Germinal center (tissue), 1 donor: ENCODE results near the gene REL.
"Not testable (repeated sequence)": the region's sequence is repeated elsewhere in the genome, so short reads cannot be mapped to it uniquely, and the experiment has no call there.

Experiments used
- DNase-seq: peaks from one replicate; pipeline ENCODE4 v3.0.0; 2012; ENCODE audit warnings: mixed read lengths, low spot score

The REL gene

GRCh38 chr2:60868589-60869273, 12.6 kb upstream of the REL start:
- no peak for DNase-seq

- no peak for DNase-seq
Measured at GRCh38 chr2:60872510-60872928, 8.9 kb upstream of the REL start.

GRCh38 chr2:60873381-60873780, 8.0 kb upstream of the REL start:
- DNase-seq, result peak; percentile 59

GRCh38 chr2:60875520-60875919, 5.9 kb upstream of the REL start:
- DNase-seq, result no peak

DNA sequence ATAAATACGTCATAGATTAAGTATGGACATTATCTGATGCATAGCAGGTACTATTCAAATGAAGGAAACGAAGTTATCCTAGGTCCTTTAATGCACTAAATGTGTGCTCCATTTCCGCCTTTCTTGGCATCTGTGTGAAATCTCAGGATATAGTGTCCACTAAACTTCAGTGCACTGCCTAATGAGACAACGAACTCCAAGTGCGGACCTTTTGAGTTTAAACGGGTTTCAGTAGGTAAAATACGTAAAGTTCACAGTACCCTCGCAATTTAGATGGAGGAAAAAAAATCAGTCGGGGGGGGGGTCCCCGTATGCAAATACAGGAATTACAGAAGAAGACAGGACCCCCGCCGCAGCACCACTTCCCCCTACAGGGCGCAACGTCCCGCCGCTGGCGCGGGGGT, 729 bp upstream of the REL start:
- DNase-seq, result no peak

DNA sequence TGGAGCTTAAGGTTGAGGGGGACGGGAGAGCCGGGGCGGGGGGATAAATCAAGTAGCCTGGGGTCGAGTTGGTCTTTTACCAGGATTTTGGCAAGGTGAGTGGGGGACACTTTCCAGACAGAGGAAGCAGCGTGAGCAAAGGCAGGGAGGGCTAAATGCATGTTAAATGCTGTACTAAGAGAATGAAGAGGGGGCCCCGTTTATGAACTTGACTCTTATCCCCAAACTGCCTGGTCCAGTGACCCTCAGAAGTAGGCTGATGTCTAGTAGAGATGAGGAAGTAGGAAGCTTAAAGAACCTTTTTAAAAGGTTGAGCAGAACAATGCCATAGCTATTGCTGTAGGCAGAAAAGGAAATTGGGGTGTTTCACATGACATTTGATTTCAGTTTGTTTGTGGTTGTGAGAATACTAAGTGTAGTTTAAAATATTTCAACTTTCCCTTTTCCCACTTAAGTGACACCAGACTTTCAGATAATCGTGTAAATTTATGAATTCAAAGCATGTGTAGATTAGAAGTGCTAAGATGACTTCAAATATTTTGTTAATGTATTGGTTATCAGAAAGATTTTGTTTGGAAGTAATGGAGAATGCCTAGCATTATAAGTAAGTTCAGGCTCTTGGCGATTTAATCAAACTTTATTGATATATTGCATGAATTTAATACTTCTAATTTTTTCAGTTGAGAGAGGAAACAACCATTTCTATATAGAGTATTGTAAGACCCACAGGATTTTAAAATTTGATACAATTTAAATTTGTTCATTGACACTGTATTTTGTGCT, 1.8 kb downstream of the REL start:
- peak; percentile 42 for DNase-seq

GRCh38 chr2:60883896-60884295, 2.5 kb downstream of the REL start:
- no peak for DNase-seq

DNA sequence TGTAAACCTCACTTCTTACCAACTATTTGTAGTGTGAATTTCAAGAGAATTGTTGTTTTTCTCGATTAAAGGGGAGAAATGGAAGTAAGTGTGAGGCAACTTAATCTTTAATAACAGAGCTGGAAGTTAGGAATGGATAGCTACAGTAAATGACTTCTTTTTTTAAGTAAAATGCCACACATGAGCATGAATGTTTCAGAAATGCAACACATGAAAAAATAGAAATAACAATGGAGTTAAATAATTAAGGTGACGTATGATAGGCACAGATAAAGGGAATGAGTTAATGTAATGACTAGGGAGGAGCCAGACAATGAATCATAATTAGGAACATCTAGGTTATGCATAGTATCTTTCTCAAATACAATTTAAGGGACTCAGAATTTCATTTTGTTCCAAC, 3.4 kb downstream of the REL start:
- no peak for DNase-seq

DNA sequence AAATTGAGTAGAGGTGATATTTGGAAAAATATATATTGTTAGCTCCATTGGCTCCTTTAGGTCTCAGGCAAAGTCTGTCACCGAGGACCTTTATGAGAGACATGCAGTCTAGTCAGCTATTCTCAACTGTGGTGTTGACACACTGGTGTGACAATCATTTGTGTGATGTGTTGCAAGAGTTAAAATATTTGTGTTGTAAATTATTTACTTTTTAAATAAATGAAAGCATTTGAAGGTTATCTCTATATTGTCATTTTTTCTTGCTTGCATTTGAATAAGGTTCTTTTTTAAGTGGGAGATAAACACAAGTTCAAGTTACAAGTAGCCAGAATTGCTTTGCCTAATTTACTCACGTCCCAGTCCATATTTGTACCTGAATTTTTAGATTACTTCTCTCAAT, 4.3 kb downstream of the REL start:
- no peak for DNase-seq

DNA sequence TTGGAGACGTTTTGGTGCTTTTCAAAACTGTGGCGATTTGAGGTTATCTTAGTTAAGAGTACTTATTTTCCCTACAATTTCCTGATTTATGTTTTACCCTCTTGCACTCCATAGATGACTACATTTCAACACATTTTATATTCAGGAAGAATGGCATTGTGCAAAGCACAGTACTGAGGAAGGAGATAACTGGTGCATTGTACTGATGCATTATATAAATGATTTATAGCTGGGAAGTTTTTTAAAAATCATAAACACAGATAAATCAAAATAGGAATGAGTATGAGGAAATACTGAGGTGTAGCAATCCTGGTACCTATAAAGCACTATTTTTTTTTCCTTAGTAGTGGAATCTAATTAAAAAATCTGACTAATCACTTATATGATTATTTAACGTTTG, 5.6 kb downstream of the REL start:
- DNase-seq, result no peak

GRCh38 chr2:60888853-60889252, 7.5 kb downstream of the REL start:
- no peak for DNase-seq

GRCh38 chr2:60889581-60890392, 8.4 kb downstream of the REL start:
- not testable (repeated sequence) for DNase-seq

GRCh38 chr2:60890393-60890707, 9.0 kb downstream of the REL start:
- no peak for DNase-seq

- DNase-seq, result no peak
Measured at GRCh38 chr2:60891180-60891579, 9.8 kb downstream of the REL start.

DNA sequence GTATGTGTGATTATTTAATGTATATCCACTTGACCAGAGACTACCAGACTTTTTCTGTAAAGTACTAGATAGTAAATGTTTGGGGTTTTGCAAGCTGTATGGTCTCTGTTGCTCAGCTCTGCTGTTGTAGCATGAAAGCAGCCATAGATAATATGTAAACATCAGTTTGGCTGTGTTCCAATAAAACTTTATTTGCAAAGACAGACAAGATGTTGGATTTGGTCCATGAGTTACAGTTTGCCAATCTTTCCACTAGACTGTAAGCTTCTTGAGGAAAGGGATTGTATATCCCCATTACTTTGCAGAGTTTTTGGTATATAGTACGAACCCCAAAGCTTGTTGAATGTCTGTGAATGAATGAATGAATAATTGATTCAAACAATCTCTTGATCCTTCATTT, 17.2 kb downstream of the REL start:
- DNase-seq, result no peak

DNA sequence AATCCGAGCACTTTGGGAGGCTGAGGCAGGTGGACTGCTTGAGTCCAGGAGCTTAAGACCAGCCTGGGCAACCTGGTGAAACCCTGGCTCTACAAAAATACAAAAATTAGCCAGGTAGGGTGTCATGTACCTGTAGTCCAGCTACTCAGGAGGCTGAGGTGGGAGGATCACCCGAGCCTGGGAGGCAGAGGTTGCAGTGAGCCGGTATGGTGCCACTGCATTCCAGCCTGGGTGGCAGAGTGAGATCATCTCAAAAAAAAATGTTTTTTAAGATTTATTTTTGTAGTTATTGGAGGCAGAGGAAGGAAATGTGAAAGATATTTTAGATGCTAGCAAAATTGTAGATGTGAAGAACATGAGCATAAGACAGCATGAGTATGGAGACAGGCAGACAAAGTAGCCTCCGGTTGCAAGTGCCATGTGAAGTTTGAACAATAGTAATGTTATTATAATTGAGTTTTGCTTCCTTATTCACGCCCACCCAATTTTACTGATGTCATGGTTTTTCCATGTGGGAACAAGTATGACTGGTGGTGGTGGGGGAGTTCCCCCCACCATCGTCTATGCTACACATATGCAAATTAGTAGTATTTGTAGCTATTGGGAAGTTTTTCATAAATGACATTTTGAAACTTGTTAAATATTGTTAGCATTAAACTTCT, 18.0 kb downstream of the REL start:
- DNase-seq, result peak; percentile 45

DNA sequence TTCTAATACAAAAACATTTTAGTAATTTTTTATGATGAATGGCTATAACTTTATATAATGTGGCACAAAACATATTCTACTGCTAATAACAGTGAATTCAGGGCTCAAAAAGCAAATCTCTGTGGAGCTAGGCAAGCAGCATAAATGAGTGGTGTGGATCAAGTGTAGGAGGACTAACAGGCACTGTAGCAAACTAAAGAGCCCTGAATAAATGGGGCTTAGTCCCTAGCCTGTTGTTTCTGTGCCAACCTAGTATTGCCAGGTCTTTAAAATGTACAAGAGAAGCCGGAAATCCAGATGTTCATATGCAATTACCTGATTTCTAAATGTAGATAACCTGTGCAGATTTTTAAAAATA, 18.5 kb downstream of the REL start:
- DNase-seq, result no peak

GRCh38 chr2:60901296-60901695, 19.9 kb downstream of the REL start:
- not testable (repeated sequence) for DNase-seq

GRCh38 chr2:60905867-60906266, 24.5 kb downstream of the REL start:
- DNase-seq, result not testable (repeated sequence)

DNA sequence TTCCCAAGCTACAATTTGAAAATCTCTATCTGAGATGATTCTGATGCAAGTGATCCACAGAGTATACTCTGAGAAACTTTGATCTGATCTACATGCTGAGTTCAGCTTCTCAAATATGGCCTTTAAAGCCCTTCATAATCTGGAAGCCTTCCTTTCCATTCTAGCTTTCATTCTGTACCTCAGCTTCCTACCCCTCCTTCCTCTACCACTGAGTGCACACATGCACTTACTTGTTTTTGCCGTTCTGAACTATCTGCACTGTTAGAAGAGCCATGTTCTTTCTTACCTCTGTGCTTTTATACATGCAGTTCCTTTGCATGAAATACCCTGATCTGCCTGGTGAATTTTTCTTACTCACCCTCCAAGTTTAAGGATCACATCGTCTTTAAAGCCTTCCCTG, 25.0 kb downstream of the REL start:
- no peak for DNase-seq

- DNase-seq, result no peak
Measured at GRCh38 chr2:60907329-60907728, 26.0 kb downstream of the REL start.

DNA sequence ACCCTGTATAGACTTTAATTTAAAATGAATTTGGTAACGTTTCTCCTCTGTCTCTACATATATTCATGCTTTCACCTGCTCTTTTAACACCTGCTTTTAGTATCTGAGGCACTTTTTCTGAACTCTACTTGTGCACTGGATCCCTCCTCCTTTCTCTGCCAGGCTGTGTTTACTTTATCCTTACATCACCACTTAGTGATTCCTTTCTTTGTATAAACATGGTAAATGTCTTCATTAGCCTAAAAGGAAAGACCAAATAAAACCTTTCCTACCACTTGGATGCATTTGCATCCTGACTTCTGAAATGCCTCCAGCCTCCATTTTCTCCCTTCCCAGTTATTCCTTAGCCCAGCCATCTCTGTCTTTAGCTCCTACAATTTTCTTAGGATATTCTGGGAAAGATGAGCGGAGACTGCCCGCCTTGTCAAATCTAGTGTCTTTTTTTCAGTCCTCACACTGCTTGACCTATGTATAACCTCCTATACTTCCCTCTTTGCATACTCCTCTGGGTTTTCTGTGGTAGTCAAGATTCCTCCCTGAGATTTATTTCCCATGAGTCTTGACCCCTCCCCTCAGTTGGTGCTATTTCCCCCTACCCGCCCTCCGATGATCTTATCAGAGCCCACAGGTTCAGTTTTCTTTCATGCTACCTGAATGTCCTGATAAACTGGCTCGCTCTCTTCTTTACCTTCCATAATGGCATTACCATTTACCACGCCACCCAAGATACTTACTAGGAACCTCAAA, 44.8 kb downstream of the REL start:
- no peak for DNase-seq
